Testis (tissue), 2 donors: ENCODE results near the gene TRMT11.

Experiments
- POLR2A ChIP-seq: fragments of 450-650 bp; IDR thresholded peaks from one replicate; pipeline ENCODE4 v1.6.1; 2017; ENCODE audit warnings: antibody characterized with exemption, mild to moderate bottlenecking, moderate library complexity
- TF ChIP-seq, protein P1 (sequence below), 3 experiments: fragments of 450-650 bp in 2 of 3; fragments of 200-600 bp in 1 of 3; sonication (generic) in 1 of 3; IDR thresholded peaks; one replicate each; pipeline ENCODE4 v1.5.1; 2016 to 2019; ENCODE audit warnings: antibody characterized with exemption in 3 of 3, mild to moderate bottlenecking in 2 of 3, moderate library complexity in 1 of 3

DNA sequence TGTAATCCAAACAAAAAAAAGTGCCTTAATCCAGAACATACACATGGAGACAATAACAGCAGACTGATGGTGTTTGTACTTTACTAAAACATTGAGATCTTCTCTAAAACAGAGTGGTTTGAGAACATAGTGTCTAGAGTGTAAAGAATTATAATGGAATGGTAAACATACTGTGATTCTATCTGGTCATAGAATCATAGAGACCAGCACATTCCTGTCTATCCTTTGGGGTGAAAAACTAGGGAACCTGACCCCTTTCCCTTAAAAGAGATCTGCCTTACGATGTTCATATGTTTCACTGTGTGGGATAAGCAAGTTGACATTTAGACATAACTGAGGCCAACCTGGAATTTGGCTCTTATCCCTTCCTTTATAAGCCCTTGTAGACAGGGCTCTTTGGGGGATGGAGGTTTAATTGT, 55.7 kb downstream of the TRMT11 start:
- TF ChIP-seq, protein P1, sequence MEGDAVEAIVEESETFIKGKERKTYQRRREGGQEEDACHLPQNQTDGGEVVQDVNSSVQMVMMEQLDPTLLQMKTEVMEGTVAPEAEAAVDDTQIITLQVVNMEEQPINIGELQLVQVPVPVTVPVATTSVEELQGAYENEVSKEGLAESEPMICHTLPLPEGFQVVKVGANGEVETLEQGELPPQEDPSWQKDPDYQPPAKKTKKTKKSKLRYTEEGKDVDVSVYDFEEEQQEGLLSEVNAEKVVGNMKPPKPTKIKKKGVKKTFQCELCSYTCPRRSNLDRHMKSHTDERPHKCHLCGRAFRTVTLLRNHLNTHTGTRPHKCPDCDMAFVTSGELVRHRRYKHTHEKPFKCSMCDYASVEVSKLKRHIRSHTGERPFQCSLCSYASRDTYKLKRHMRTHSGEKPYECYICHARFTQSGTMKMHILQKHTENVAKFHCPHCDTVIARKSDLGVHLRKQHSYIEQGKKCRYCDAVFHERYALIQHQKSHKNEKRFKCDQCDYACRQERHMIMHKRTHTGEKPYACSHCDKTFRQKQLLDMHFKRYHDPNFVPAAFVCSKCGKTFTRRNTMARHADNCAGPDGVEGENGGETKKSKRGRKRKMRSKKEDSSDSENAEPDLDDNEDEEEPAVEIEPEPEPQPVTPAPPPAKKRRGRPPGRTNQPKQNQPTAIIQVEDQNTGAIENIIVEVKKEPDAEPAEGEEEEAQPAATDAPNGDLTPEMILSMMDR (IDR thresholded peaks at IDR 0.05), result no peak
- no peak for TF ChIP-seq POLR2A
